ENCODE data around the gene SAMD1. TPM values are rescaled to one million over a fixed set of nuclear protein-coding genes. Genes with fewer than 3 reads are reported as not detected.

SAMD1 gene
- polyA plus RNA-seq, 3 donors, result 0.78 to 19.4 (median 1.4) TPM

DNA sequence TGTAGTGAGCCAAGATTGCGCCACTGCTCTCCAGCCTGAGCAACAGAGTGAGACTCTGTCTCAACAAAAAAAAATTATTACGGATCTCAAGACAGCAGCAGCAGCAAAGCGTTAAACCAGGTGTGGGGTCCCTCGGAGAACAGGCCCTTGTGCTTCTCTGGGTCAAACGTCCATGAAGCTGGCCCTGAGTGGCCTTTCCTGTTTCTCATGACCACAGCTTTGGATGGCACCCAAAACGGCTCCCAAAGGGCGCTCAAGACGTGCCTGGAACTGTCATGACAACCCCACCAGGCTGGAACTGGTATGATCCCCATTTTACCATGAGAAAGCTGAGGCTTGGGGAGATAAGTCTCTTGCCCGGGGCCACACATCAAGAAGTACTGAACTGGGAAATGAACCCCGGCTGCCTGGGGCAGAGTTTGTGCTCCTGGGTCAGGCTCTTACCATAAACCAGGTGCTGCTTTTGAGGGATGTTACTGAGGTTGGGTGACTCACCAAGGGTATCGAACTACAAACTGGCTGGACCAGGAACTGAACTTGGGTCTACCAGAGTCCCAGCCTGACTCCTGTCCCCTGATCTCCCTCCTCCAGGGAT, 11.6 kb upstream of the SAMD1 start:
- intact Hi-C loops (cut with micrococcal nuclease), result no loop called here

DNA sequence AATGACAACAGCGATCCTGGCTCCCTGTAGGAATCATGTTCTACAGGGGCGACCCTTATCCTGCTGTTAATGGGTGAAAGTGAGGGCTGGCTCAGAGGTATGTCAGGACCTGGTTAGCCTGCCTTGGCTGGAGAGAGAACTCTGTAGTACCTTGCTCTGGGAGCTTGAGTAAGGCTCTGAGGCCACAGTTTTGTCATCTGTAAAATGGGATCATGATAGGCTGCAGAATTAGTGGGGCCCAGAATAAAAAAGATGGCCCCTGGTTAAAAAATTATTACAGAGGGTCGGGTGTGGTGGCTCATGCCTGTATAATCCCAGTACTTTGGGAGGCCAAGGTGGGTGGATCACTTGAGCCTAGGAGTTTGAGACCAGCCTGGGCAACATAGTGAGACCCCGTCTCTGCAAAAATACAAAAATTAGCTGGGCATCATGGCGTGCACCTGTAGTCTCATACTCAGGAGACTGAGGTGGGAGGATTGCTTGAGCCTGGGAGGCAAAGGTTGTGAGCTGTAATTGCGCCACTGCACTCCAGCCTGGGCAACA, 10.5 kb upstream of the SAMD1 start:
- H3K27ac ChIP-seq (ENCODE audit: low read depth in 1 of 2, low read length in 2 of 2), result no peak overlapping the region
- H3K4me3 ChIP-seq (replicated peaks in 1 of 3; ENCODE audit: low read depth in 2 of 3, low read length in 3 of 3), result no peak overlapping the region
- peaks cover 81 to 97% of the 10 kb centered on the region in 2 donors for H3K36me3 ChIP-seq (replicated peaks in 1 of 2; ENCODE audit: control insufficient read depth in 1 of 2, insufficient read depth in 2 of 2, low read length in 2 of 2)
- Mint-ChIP-seq H3K27me3 (ENCODE audit: low read depth in 3 of 3) (peaks cover 0 to 2% (median 0%) of the 10 kb centered on the region in 3 donors), H3K36me3 (peaks cover 67 to 95% of the 10 kb centered on the region in 2 donors), H3K9me3 (peaks cover 0 to 2% (median 0%) of the 10 kb centered on the region in 7 donors), H3K4me1 (no peaks in the 10 kb centered on the region), H3K27ac (peak overlapping the region in 3 of 7 donors; percentile 30 to 73 (median 37)), H3K4me3 (no peak overlapping the region)
- H3K4me2 ChIP-seq (replicated peaks; ENCODE audit: extremely low read depth, low read length, poor library complexity, severe bottlenecking), result no peak overlapping the region
- H4K20me1 ChIP-seq (ENCODE audit: insufficient read depth, low read length), result peaks cover 88% of the 10 kb centered on the region
- H3K27me3 ChIP-seq (ENCODE audit: control insufficient read depth in 2 of 2, insufficient read depth in 2 of 2, low read length in 2 of 2), result no peaks in the 10 kb centered on the region
- no peak for DNase-seq
- no peaks in the 10 kb centered on the region for H3K4me1 ChIP-seq (ENCODE audit: control insufficient read depth in 1 of 2, insufficient read depth in 2 of 2, low read length in 2 of 2)
- intact Hi-C loops (cut with micrococcal nuclease), result no loop called here
- 100% methylated on average over 2 of the region's 6 CpGs for WGBS (ENCODE audit: insufficient coverage)
- no peaks in the 10 kb centered on the region for H3K79me2 ChIP-seq (ENCODE audit: insufficient read depth, low read length)
- H3K9me3 ChIP-seq (replicated peaks in 1 of 2; ENCODE audit: control insufficient read depth in 1 of 2, insufficient read depth in 1 of 2, low read length in 2 of 2), result no peaks in the 10 kb centered on the region
- H2AFZ ChIP-seq (ENCODE audit: insufficient read depth, low read depth, low read length, poor library complexity, severe bottlenecking), result no peak overlapping the region
- TF ChIP-seq, protein P1, sequence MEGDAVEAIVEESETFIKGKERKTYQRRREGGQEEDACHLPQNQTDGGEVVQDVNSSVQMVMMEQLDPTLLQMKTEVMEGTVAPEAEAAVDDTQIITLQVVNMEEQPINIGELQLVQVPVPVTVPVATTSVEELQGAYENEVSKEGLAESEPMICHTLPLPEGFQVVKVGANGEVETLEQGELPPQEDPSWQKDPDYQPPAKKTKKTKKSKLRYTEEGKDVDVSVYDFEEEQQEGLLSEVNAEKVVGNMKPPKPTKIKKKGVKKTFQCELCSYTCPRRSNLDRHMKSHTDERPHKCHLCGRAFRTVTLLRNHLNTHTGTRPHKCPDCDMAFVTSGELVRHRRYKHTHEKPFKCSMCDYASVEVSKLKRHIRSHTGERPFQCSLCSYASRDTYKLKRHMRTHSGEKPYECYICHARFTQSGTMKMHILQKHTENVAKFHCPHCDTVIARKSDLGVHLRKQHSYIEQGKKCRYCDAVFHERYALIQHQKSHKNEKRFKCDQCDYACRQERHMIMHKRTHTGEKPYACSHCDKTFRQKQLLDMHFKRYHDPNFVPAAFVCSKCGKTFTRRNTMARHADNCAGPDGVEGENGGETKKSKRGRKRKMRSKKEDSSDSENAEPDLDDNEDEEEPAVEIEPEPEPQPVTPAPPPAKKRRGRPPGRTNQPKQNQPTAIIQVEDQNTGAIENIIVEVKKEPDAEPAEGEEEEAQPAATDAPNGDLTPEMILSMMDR (IDR thresholded peaks at IDR 0.05), result no peak
- H3K9ac ChIP-seq (ENCODE audit: insufficient read depth, low read length, poor library complexity, severe bottlenecking), result no peak overlapping the region

More for the DNA sequence above, 11.6 kb upstream of the SAMD1 start:
- DNase-seq, result no peak
- H3K4me1 Mint-ChIP-seq, result no peaks in the 10 kb centered on the region
- H4K20me1 ChIP-seq (ENCODE audit: insufficient read depth, low read length), result peaks cover 88% of the 10 kb centered on the region
- H3K36me3 ChIP-seq (replicated peaks in 1 of 2; ENCODE audit: control insufficient read depth in 1 of 2, insufficient read depth in 2 of 2, low read length in 2 of 2), result peaks cover 79 to 97% of the 10 kb centered on the region in 2 donors
- H3K9me3 Mint-ChIP-seq, result peaks cover 0 to 2% (median 0%) of the 10 kb centered on the region in 7 donors
- no peaks in the 10 kb centered on the region for H3K9me3 ChIP-seq (replicated peaks in 1 of 2; ENCODE audit: control insufficient read depth in 1 of 2, insufficient read depth in 1 of 2, low read length in 2 of 2)
- no peaks in the 10 kb centered on the region for H3K79me2 ChIP-seq (ENCODE audit: insufficient read depth, low read length)
- H3K27ac Mint-ChIP-seq, result peak overlapping the region in 1 of 7 donors; percentile 3
- H3K27ac ChIP-seq (ENCODE audit: low read depth in 1 of 2, low read length in 2 of 2), result no peak overlapping the region
- H3K36me3 Mint-ChIP-seq, result peaks cover 65 to 95% of the 10 kb centered on the region in 2 donors
- no peak overlapping the region for H3K4me2 ChIP-seq (replicated peaks; ENCODE audit: extremely low read depth, low read length, poor library complexity, severe bottlenecking)
- WGBS (ENCODE audit: insufficient coverage), result 94% methylated on average over 11 of the region's 11 CpGs
- no peak overlapping the region for H2AFZ ChIP-seq (ENCODE audit: insufficient read depth, low read depth, low read length, poor library complexity, severe bottlenecking)
- H3K4me1 ChIP-seq (ENCODE audit: control insufficient read depth in 1 of 2, insufficient read depth in 2 of 2, low read length in 2 of 2), result no peaks in the 10 kb centered on the region
- no peak overlapping the region for H3K4me3 Mint-ChIP-seq
- TF ChIP-seq, protein P1 (IDR thresholded peaks at IDR 0.05), result no peak
- H3K27me3 Mint-ChIP-seq (ENCODE audit: low read depth in 3 of 3), result peaks cover 0 to 2% (median 0%) of the 10 kb centered on the region in 3 donors
- H3K9ac ChIP-seq (ENCODE audit: insufficient read depth, low read length, poor library complexity, severe bottlenecking), result no peak overlapping the region
- no peaks in the 10 kb centered on the region for H3K27me3 ChIP-seq (ENCODE audit: control insufficient read depth in 2 of 2, insufficient read depth in 2 of 2, low read length in 2 of 2)
- H3K4me3 ChIP-seq (replicated peaks in 1 of 3; ENCODE audit: low read depth in 2 of 3, low read length in 3 of 3), result no peak overlapping the region
